ENCODE results near the gene SOCS7. TPM values are rescaled to one million over a fixed set of nuclear protein-coding genes. Genes with fewer than 3 reads are reported as not detected.
A peak's percentile ranks its signal among the peaks of the same experiment; 100 is the strongest.
"Not testable (repeated sequence)": the region's sequence is repeated elsewhere in the genome, so short reads cannot be mapped to it uniquely, and the experiment has no call there.

SOCS7 gene
- polyA plus RNA-seq, 1 donor: 12.4 TPM

DNA sequence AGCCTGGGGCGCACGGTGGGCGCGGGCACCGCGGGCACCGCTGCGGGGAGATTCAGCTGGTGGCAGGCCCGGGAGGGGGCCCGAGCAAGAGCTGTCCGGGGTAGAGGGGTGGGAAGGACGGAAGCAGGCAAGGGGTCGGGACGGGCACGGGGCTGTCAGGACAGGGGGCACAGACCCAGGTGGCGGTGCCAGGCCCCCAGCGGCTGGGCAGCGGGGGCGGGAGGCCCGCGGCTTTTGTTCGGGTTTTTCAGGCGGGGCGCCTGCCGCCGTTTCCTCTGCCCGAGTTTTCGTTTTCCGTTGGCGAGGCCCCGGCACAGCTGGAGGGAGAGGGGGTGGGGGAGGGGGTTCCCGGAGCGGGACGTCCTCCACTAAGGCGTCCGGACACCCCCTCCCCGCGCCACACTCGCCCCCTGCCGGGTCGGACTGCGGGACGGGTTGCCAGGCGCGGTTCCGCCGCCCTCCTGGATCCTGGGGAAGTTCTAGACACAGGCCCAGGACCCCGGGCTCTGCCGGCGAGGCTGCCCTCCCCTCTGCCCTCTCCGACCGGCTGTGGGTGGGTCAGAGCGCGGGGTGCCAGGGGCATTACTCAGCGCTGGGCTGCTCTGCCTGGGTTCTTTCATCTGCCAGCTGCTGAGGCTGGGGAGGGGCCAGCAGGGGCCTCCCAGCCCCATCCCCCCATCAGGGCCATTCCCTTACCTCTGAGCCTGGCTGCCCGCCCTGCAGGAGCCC is 77.2 kb downstream of the SOCS7 start:
- WGBS (ENCODE audit: insufficient coverage, low lambda C conversion rate): no CpG with 5 or more reads among the region's 56 CpGs
- Histone ChIP-seq H3K9me3 (ENCODE audit: control insufficient read depth, low read depth, low read length) (peaks cover 2% of the 10 kb centered on the region), H3K27ac (ENCODE audit: low read length) (peak overlapping the region; percentile 55), H3K27me3 (ENCODE audit: control insufficient read depth, insufficient read depth, low read length) (no peaks in the 10 kb centered on the region), H3K4me3 (ENCODE audit: low read length) (peak overlapping the region; percentile 56), H3K36me3 (ENCODE audit: control insufficient read depth, insufficient read depth, low read length) (no peaks in the 10 kb centered on the region), H3K4me1 (ENCODE audit: control insufficient read depth, insufficient read depth, low read length) (peaks cover 19% of the 10 kb centered on the region)
- DNase-seq: no peak

DNA sequence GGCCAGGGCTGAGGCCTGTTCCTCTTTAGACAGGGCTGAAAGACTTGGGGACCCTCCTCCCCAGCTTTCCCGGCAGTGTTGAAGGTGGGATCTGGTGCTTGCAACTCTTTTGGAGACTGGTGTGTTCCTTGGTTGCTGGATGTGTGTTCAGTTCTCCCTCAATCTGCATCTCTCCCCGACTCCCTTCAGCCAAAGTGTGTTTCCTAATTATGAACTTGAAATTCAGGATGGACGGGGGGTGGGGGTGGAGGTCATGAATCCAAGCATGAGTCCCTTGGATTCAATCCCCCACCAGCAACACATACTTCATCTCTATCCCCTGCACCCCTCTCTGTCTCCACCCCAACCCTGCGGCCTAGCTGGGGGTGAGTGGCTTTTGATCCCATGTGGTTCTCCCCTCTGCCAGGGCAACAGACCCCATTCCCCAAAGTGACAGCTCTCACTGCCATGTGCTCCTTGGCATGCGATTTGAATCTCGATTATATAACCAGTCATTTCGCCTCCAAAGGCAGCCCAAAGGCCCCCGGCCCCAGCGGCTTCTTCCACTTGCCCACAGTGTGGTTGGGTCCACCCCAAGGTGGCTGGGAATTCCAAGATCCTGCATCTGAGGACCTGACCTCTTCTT is 77.9 kb downstream of the SOCS7 start:
- H3K4me1 ChIP-seq (ENCODE audit: control insufficient read depth, insufficient read depth, low read length): peaks cover 15% of the 10 kb centered on the region
- no peak for DNase-seq
- no CpG with 5 or more reads among the region's 9 CpGs for WGBS (ENCODE audit: insufficient coverage, low lambda C conversion rate)
- H3K9me3 ChIP-seq (ENCODE audit: control insufficient read depth, low read depth, low read length): no peaks in the 10 kb centered on the region
- H3K27ac ChIP-seq (ENCODE audit: low read length): peak overlapping the region; percentile 55
- H3K4me3 ChIP-seq (ENCODE audit: low read length): peak overlapping the region; percentile 56
- H3K27me3 ChIP-seq (ENCODE audit: control insufficient read depth, insufficient read depth, low read length): no peaks in the 10 kb centered on the region
- no peaks in the 10 kb centered on the region for H3K36me3 ChIP-seq (ENCODE audit: control insufficient read depth, insufficient read depth, low read length)

DNA sequence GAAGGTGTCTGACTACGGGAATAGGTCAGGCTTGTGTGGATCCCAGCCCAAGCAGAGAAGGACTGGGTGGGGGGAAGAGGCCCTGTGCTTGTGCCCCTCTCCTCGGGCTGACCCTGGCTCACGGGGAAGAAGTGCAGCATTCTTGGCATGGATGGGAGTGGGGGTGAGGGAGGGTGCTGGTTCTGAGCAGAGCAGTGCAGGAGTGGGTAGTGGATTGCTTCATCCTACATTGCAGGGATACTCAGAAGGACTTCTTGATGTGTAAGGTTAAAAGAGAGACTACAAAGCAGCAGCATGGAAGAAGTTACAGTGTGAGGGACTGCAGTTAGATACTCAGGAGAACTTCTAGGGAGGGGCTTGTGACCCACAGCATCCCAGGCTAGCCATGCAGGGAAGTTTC is 78.7 kb downstream of the SOCS7 start:
- Histone ChIP-seq H3K36me3 (ENCODE audit: control insufficient read depth, insufficient read depth, low read length) (no peaks in the 10 kb centered on the region), H3K4me3 (ENCODE audit: low read length) (no peak overlapping the region), H3K4me1 (ENCODE audit: control insufficient read depth, insufficient read depth, low read length) (peaks cover 15% of the 10 kb centered on the region), H3K27ac (ENCODE audit: low read length) (no peak overlapping the region), H3K27me3 (ENCODE audit: control insufficient read depth, insufficient read depth, low read length) (no peaks in the 10 kb centered on the region), H3K9me3 (ENCODE audit: control insufficient read depth, low read depth, low read length) (no peaks in the 10 kb centered on the region)
- no peak for DNase-seq
- no CpG with 5 or more reads among the region's 3 CpGs for WGBS (ENCODE audit: insufficient coverage, low lambda C conversion rate)

DNA sequence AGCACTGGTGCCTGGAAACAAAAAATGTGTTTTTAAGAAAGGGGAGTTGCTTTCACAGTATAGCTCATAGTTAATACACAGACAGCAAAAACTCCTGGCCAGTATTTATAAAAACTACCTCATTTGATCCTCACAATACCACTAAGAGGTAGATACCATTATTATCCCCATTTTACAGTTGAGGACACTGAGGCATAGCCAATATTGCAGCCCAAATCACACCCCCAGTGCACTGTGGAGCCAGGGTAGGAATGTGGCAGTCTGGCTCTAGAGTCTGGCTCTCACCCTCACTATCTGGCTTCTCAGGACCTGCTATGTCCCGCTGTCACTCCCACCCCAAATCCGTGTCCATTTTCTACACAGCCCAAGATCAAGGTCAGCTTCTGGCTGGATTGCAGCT is 79.2 kb downstream of the SOCS7 start:
- no peaks in the 10 kb centered on the region for H3K9me3 ChIP-seq (ENCODE audit: control insufficient read depth, low read depth, low read length)
- no peaks in the 10 kb centered on the region for H3K27me3 ChIP-seq (ENCODE audit: control insufficient read depth, insufficient read depth, low read length)
- H3K4me3 ChIP-seq (ENCODE audit: low read length): no peak overlapping the region
- H3K27ac ChIP-seq (ENCODE audit: low read length): no peak overlapping the region
- no peak for DNase-seq
- WGBS (ENCODE audit: insufficient coverage, low lambda C conversion rate): no CpG with 5 or more reads among the region's 2 CpGs
- H3K4me1 ChIP-seq (ENCODE audit: control insufficient read depth, insufficient read depth, low read length): peaks cover 15% of the 10 kb centered on the region
- H3K36me3 ChIP-seq (ENCODE audit: control insufficient read depth, insufficient read depth, low read length): no peaks in the 10 kb centered on the region

DNA sequence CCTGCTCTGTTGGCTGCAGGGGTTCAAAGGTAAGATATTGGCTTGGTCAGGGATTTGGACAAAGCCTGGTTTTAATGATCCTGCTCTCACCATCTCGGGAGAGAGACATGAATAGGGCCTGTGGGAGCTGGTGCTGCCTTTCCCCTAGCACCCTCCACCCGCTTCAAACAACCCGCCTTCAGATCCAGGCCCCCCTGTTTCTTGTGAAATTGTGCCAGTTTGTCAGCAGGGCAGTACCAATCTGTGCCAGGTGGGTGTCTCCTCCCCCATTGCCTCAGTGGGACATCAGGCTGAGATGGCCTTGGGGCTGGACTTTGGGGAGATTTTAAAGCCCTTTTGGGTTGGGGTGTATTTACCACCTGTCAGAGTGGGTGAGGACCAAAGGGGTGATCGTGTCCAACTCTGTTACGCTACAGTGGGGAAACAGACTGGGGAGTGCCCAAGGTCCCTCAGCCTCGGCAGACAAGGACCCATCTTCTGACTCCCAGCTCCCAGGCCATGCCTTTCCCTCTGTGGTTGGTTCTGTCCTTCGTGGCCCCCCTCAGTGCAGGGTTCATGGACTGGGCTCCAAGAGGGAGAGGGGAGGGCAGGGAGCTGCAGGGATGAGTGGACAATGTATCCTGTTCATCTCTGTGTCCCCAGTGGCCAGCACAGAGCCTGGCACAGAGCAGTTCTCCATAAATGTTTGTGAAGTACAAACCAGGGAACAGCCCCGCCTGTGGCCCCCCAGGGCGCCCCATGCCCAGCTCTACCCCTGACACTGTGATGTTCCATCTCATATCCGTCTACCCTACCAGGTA is 79.9 kb downstream of the SOCS7 start:
- Histone ChIP-seq H3K4me1 (ENCODE audit: control insufficient read depth, insufficient read depth, low read length) (peaks cover 14% of the 10 kb centered on the region), H3K27me3 (ENCODE audit: control insufficient read depth, insufficient read depth, low read length) (no peaks in the 10 kb centered on the region), H3K27ac (ENCODE audit: low read length) (no peak overlapping the region), H3K4me3 (ENCODE audit: low read length) (no peak overlapping the region), H3K36me3 (ENCODE audit: control insufficient read depth, insufficient read depth, low read length) (no peaks in the 10 kb centered on the region), H3K9me3 (ENCODE audit: control insufficient read depth, low read depth, low read length) (no peaks in the 10 kb centered on the region)
- no CpG with 5 or more reads among the region's 10 CpGs for WGBS (ENCODE audit: insufficient coverage, low lambda C conversion rate)
- DNase-seq: no peak

DNA sequence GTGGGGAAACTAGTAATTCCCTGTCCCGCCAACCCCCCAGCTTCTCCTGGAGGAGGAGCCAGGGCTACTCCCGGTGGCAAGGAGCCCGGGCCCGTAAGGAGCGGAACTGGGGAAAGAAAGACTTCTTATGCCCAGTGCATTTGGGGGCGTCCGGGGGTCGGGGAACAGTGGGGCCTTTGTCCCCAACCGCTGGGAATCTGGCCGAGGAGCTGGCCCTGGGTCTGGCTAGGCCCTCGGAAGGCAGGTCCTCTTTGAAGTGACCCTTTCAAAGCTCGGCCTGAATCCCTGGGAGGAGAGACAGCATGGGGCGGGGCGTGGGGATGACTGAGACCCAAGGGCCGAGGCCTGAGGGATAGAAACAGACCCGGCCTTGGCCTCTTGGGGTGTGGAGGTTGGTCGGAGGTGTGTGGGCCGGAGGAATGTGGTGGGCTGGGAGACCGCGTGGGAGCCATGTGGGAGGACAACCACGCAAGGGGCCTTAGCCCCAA is 82.6 kb downstream of the SOCS7 start:
- no CpG with 5 or more reads among the region's 21 CpGs for WGBS (ENCODE audit: insufficient coverage, low lambda C conversion rate)
- no peaks in the 10 kb centered on the region for H3K4me1 ChIP-seq (ENCODE audit: control insufficient read depth, insufficient read depth, low read length)
- DNase-seq: no peak
- no peaks in the 10 kb centered on the region for H3K27me3 ChIP-seq (ENCODE audit: control insufficient read depth, insufficient read depth, low read length)
- no peak overlapping the region for H3K4me3 ChIP-seq (ENCODE audit: low read length)
- H3K36me3 ChIP-seq (ENCODE audit: control insufficient read depth, insufficient read depth, low read length): no peaks in the 10 kb centered on the region
- no peaks in the 10 kb centered on the region for H3K9me3 ChIP-seq (ENCODE audit: control insufficient read depth, low read depth, low read length)
- no peak overlapping the region for H3K27ac ChIP-seq (ENCODE audit: low read length)

DNA sequence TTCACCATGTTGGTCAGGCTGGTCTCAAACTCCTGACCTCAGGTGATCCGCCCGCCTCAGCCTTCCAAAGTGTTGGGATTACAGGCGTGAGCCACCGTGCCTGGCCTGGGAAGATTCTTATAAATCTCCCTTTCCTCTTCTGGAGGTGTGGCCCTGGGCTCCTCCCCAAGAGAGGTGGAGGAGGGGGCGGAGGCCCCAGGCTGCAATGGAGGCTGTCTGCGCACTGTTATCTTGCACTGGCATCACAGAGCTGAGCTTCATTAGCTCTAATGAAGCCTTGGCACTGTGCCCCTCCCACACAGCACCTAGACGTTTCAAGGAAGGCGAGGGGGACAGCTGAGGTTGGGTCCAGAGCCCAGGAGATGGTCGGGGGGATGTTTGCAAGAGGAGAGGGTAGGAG is 84.2 kb downstream of the SOCS7 start:
- H3K27me3 ChIP-seq (ENCODE audit: control insufficient read depth, insufficient read depth, low read length): no peaks in the 10 kb centered on the region
- H3K36me3 ChIP-seq (ENCODE audit: control insufficient read depth, insufficient read depth, low read length): no peaks in the 10 kb centered on the region
- WGBS (ENCODE audit: insufficient coverage, low lambda C conversion rate): 40% methylated on average over 1 of the region's 9 CpGs
- no peak for DNase-seq
- H3K9me3 ChIP-seq (ENCODE audit: control insufficient read depth, low read depth, low read length): no peaks in the 10 kb centered on the region
- H3K27ac ChIP-seq (ENCODE audit: low read length): no peak overlapping the region
- no peak overlapping the region for H3K4me3 ChIP-seq (ENCODE audit: low read length)
- H3K4me1 ChIP-seq (ENCODE audit: control insufficient read depth, insufficient read depth, low read length): no peaks in the 10 kb centered on the region

DNA sequence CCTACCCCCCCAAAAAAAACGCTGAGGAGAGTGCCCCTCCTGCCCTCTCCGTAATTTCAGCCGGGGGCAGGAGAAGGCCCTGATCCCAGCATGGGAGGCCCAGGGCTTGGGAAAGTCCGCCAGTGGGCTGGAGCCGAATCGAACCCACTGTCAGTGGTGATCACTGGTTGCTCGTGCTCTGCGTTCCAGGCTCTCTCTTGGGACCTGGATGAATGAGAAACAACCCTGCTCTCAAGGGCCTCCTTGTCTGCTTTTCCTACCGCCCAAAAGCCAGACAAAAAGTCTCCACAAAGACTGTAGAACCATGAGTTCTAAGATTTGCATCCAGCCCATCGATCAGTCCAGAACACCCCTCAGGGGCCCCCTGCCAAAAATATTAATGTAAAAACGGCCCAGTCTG is 84.7 kb downstream of the SOCS7 start:
- Histone ChIP-seq H3K4me1 (ENCODE audit: control insufficient read depth, insufficient read depth, low read length) (no peaks in the 10 kb centered on the region), H3K36me3 (ENCODE audit: control insufficient read depth, insufficient read depth, low read length) (no peaks in the 10 kb centered on the region), H3K4me3 (ENCODE audit: low read length) (no peak overlapping the region), H3K27me3 (ENCODE audit: control insufficient read depth, insufficient read depth, low read length) (no peaks in the 10 kb centered on the region), H3K9me3 (ENCODE audit: control insufficient read depth, low read depth, low read length) (no peaks in the 10 kb centered on the region), H3K27ac (ENCODE audit: low read length) (no peak overlapping the region)
- DNase-seq: no peak
- WGBS (ENCODE audit: insufficient coverage, low lambda C conversion rate): no CpG with 5 or more reads among the region's 11 CpGs

DNA sequence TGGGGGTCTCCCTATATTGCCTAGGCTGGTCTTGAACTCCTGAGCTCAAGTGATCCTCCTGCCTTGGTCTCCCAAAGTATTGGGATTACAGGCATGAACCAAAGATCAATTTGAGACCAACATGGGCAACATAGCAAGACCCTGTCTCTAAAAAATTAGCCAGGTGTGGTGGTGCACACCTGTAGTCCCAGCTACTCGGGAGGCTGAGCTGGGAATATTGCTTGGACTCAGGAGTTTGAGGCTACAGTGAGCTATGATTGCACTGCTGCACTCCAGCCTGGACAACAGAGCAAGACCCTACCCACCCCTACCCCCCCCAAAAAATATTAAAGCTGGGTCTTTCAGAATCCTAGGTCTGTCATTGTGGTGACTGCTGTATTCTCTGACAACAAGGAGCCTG is 85.7 kb downstream of the SOCS7 start:
- not testable (repeated sequence) for H3K27ac ChIP-seq (ENCODE audit: low read length)

DNA sequence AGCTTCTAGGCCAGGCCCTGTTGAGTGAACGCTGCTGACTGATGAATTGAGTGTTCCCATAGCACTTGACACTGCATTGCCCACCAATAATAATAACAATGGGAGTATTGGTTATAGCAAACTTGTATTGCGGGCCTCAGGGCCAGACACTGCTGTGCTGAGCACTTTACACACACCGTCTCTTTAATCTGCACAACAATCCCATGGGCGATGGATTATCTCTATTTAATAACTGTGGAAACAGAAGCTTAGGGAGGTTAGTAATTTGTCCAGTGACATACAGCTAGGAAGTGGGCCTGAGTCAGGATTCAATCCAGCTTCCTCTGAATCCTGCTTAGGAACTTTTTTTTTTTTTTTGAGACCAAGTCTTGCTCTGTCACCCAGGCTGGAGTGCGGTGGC is 87.8 kb downstream of the SOCS7 start:
- Histone ChIP-seq H3K9me3 (ENCODE audit: control insufficient read depth, low read depth, low read length) (no peaks in the 10 kb centered on the region), H3K4me1 (ENCODE audit: control insufficient read depth, insufficient read depth, low read length) (peaks cover 5% of the 10 kb centered on the region), H3K27me3 (ENCODE audit: control insufficient read depth, insufficient read depth, low read length) (no peaks in the 10 kb centered on the region), H3K4me3 (ENCODE audit: low read length) (no peak overlapping the region), H3K36me3 (ENCODE audit: control insufficient read depth, insufficient read depth, low read length) (no peaks in the 10 kb centered on the region), H3K27ac (ENCODE audit: low read length) (no peak overlapping the region)
- no peak for DNase-seq
- WGBS (ENCODE audit: insufficient coverage, low lambda C conversion rate): 100% methylated on average over 1 of the region's 5 CpGs

More for the DNA sequence above, 85.7 kb downstream of the SOCS7 start:
- H3K27me3 ChIP-seq (ENCODE audit: control insufficient read depth, insufficient read depth, low read length); H3K4me1 ChIP-seq (ENCODE audit: control insufficient read depth, insufficient read depth, low read length); DNase-seq; H3K36me3 ChIP-seq (ENCODE audit: control insufficient read depth, insufficient read depth, low read length); H3K4me3 ChIP-seq (ENCODE audit: low read length); H3K9me3 ChIP-seq (ENCODE audit: control insufficient read depth, low read depth, low read length): not testable (repeated sequence)
- no CpG with 5 or more reads among the region's 1 CpG for WGBS (ENCODE audit: insufficient coverage, low lambda C conversion rate)

All from large intestine (tissue), 3 donors.